H1 (cell line): ENCODE results near the gene GLDC. TPM values are rescaled to one million over a fixed set of nuclear protein-coding genes. Genes with fewer than 3 reads are reported as not detected.

Experiments used
- CTCF ChIA-PET: fragments of 300-600 bp; sonication (Branson Sonifier 250); formaldehyde crosslinking; loops from one replicate; lab custom pipeline; 2021; ENCODE audit not compliant: partially characterized antibody; lab: Charles Lee
- POLR2A ChIA-PET: fragments of 300-600 bp; sonication (Branson Sonifier 250); formaldehyde crosslinking; loops from one replicate; lab custom pipeline; 2021; ENCODE audit warnings: inconsistent platforms; ENCODE audit not compliant: partially characterized antibody; lab: Charles Lee
- DNase-seq, 2 experiments: peaks; one replicate each; pipeline versions ENCODE4 v3.0.0 to v3.0.0-alpha.2; 2010 to 2022; ENCODE audit warnings: low spot score in 2 of 2, low read depth in 1 of 2, mixed read lengths in 1 of 2
- FAIRE-seq: peaks from 2 replicates; lab custom pipeline; 2011; peaks lifted over from hg19 to GRCh38; lab: Jason Lieb, UNC
- H2AFZ ChIP-seq: 2 replicates; pipeline ENCODE4 v1.8.1; 2012; ENCODE audit warnings: low read length, inconsistent platforms
- H2AK5ac ChIP-seq: 2 replicates; pipeline ENCODE4 v1.6.1; 2013; ENCODE audit warnings: low read depth, low read length
- H2BK120ac ChIP-seq: replicated peaks from 2 replicates; pipeline ENCODE3; 2013; ENCODE audit warnings: low read depth, low read length, inconsistent platforms
- H2BK12ac ChIP-seq: 2 replicates; pipeline ENCODE4 v1.6.1; 2013; ENCODE audit warnings: low read depth, low read length
- H2BK15ac ChIP-seq: 2 replicates; pipeline ENCODE4 v1.6.1; 2013; ENCODE audit warnings: low read length
- H2BK20ac ChIP-seq: 2 replicates; pipeline ENCODE4 v1.6.1; 2013; ENCODE audit warnings: low read length
- H2BK5ac ChIP-seq: 2 replicates; pipeline ENCODE4 v1.6.1; 2013; ENCODE audit warnings: low read depth, low read length
- H3K14ac ChIP-seq: 2 replicates; pipeline ENCODE4 v1.6.1; 2013; ENCODE audit warnings: inconsistent platforms; ENCODE audit not compliant: insufficient read length
- H3K18ac ChIP-seq: 2 replicates; pipeline ENCODE4 v1.6.1; 2013; ENCODE audit warnings: low read length; ENCODE audit errors: extremely low read depth
- H3K23ac ChIP-seq: 2 replicates; pipeline ENCODE4 v1.6.1; 2013; ENCODE audit warnings: inconsistent platforms; ENCODE audit not compliant: insufficient read length
- H3K23me2 ChIP-seq: 2 replicates; pipeline ENCODE4 v1.6.1; 2013; ENCODE audit warnings: low read depth, low read length
- H3K27ac ChIP-seq: 2 replicates; pipeline ENCODE4 v1.6.1; 2011; ENCODE audit warnings: low read depth, low read length, inconsistent platforms
- H3K27me3 ChIP-seq, 4 experiments: replicated peaks in 1 of 4; 1 replicate in 1 of 4; 2 replicates in 3 of 4; pipeline versions ENCODE4 v1.6.1 to v1.8.1; 2011 to 2013; ENCODE audit warnings: low read length in 3 of 4, mild to moderate bottlenecking in 3 of 4, inconsistent platforms in 2 of 4, mixed read lengths in 2 of 4, moderate library complexity in 1 of 4; ENCODE audit not compliant: control insufficient read depth in 3 of 4, insufficient read depth in 3 of 4; ENCODE audit errors: extremely low read depth in 1 of 4
- H3K36me3 ChIP-seq, 4 experiments: 2 replicates each; pipeline versions ENCODE4 v1.6.1 to v1.8.1; 2011 to 2013; ENCODE audit warnings: mild to moderate bottlenecking in 4 of 4, low read length in 3 of 4, moderate library complexity in 2 of 4, control low read depth in 1 of 4, inconsistent platforms in 1 of 4; ENCODE audit not compliant: insufficient read depth in 4 of 4, control insufficient read depth in 2 of 4
- H3K4ac ChIP-seq: replicated peaks from 2 replicates; pipeline ENCODE3; 2013; ENCODE audit warnings: low read length, low read depth, mixed read lengths, inconsistent platforms; ENCODE audit not compliant: insufficient read length
- H3K4me1 ChIP-seq, 4 experiments: replicated peaks in 1 of 4; 1 replicate in 1 of 4; 2 replicates in 3 of 4; pipeline versions ENCODE4 v1.6.1 to v1.8.1; 2011 to 2013; ENCODE audit warnings: low read length in 3 of 4, inconsistent platforms in 2 of 4, mixed read lengths in 1 of 4; ENCODE audit not compliant: insufficient read depth in 4 of 4, control insufficient read depth in 3 of 4
- H3K4me2 ChIP-seq, 2 experiments: 2 replicates each; pipeline versions ENCODE4 v1.6.1 to v1.8.1; 2011 to 2013; ENCODE audit warnings: low read depth in 2 of 2, low read length in 2 of 2, control low read depth in 1 of 2, inconsistent platforms in 1 of 2, mild to moderate bottlenecking in 1 of 2; ENCODE audit not compliant: insufficient read depth in 1 of 2
- H3K4me3 ChIP-seq, 4 experiments: fragments of 200-600, 300-600 bp in 1 of 4; sonication (generic), shearing (Covaris generic), sonication (Bioruptor Twin) in 1 of 4; 2 replicates each; pipeline versions ENCODE4 v1.5.1 to v1.8.1; 2011 to 2016; ENCODE audit warnings: low read length in 4 of 4, low read depth in 3 of 4, control low read depth in 2 of 4, inconsistent platforms in 2 of 4, mild to moderate bottlenecking in 2 of 4, mixed read lengths in 1 of 4, moderate library complexity in 1 of 4; ENCODE audit not compliant: insufficient read depth in 2 of 4; ENCODE audit errors: extremely low read depth in 1 of 4
- H3K56ac ChIP-seq: replicated peaks from 2 replicates; pipeline ENCODE3; 2013; ENCODE audit warnings: low read depth, mild to moderate bottlenecking, mixed read lengths, low read length, inconsistent platforms; ENCODE audit not compliant: insufficient read length
- H3K79me1 ChIP-seq: 2 replicates; pipeline ENCODE4 v1.6.1; 2013; ENCODE audit warnings: low read depth, low read length, control low read depth
- H3K79me2 ChIP-seq, 2 experiments: 2 replicates each; pipeline versions ENCODE4 v1.6.1 to v1.8.1; 2012 to 2013; ENCODE audit warnings: low read length in 2 of 2, mild to moderate bottlenecking in 2 of 2, inconsistent platforms in 1 of 2; ENCODE audit not compliant: insufficient read depth in 2 of 2, control insufficient read depth in 1 of 2
- H3K9ac ChIP-seq, 4 experiments: replicated peaks in 1 of 4; 1 replicate in 1 of 4; 2 replicates in 3 of 4; pipeline versions ENCODE4 v1.6.1 to v1.8.1; 2011 to 2013; ENCODE audit warnings: low read depth in 3 of 4, low read length in 3 of 4, control low read depth in 2 of 4, mild to moderate bottlenecking in 2 of 4, moderate library complexity in 2 of 4, inconsistent platforms in 1 of 4; ENCODE audit errors: extremely low read depth in 1 of 4
- H3K9me3 ChIP-seq, 2 experiments: 2 replicates each; pipeline versions ENCODE4 v1.6.1 to v1.8.1; 2012 to 2013; ENCODE audit warnings: mild to moderate bottlenecking in 2 of 2, moderate library complexity in 2 of 2, control low read depth in 1 of 2, inconsistent platforms in 1 of 2, low read depth in 1 of 2, low read length in 1 of 2, mixed read lengths in 1 of 2; ENCODE audit not compliant: insufficient read depth in 2 of 2
- H4K20me1 ChIP-seq, 2 experiments: replicated peaks in 1 of 2; 2 replicates each; pipeline versions ENCODE3 to v1.8.1; 2011 to 2013; ENCODE audit warnings: inconsistent platforms in 2 of 2, low read length in 2 of 2, mild to moderate bottlenecking in 1 of 2; ENCODE audit not compliant: insufficient read depth in 2 of 2, control insufficient read depth in 1 of 2
- H4K5ac ChIP-seq: 2 replicates; pipeline ENCODE4 v1.6.1; 2013; ENCODE audit warnings: low read length, low read depth, mixed read lengths, inconsistent platforms; ENCODE audit not compliant: insufficient read length
- H4K8ac ChIP-seq: 2 replicates; pipeline ENCODE4 v1.8.0; 2013; ENCODE audit warnings: mild to moderate bottlenecking, moderate library complexity, low read length, inconsistent platforms; ENCODE audit not compliant: insufficient read depth; ENCODE audit errors: extremely low read depth
- H4K91ac ChIP-seq: replicated peaks from 2 replicates; pipeline ENCODE3; 2013; ENCODE audit warnings: low read length, mixed read lengths, inconsistent platforms; ENCODE audit not compliant: insufficient read length
- ATF2 ChIP-seq: IDR thresholded peaks from 2 replicates; pipeline ENCODE4 v1.6.1; 2012; ENCODE audit warnings: low read length, inconsistent platforms
- ATF3 ChIP-seq: IDR thresholded peaks from 2 replicates; pipeline ENCODE4 v1.6.1; 2011; ENCODE audit warnings: low read depth, mild to moderate bottlenecking, low read length; ENCODE audit not compliant: insufficient read depth
- EGR1 ChIP-seq: IDR thresholded peaks from 2 replicates; pipeline ENCODE4 v1.6.1; 2011; ENCODE audit warnings: low read depth, low read length, borderline replicate concordance
- RAD21 ChIP-seq, 2 experiments: IDR thresholded peaks in 1 of 2; conservative IDR thresholded peaks in 1 of 2; 2 replicates each; pipeline ENCODE4 v1.6.1; 2011; ENCODE audit warnings: low read depth in 2 of 2, low read length in 2 of 2, improper control_type of control experiment in 1 of 2, inconsistent platforms in 1 of 2, mild to moderate bottlenecking in 1 of 2, moderate library complexity in 1 of 2
- RFX5 ChIP-seq: IDR thresholded peaks from 2 replicates; pipeline ENCODE4 v1.6.1; 2011; ENCODE audit warnings: low read depth, low read length, improper control_type of control experiment, borderline replicate concordance
- TAF7 ChIP-seq: optimal IDR thresholded peaks from 2 replicates; pipeline ENCODE3; 2011; ENCODE audit warnings: low read depth, mild to moderate bottlenecking, inconsistent platforms, low read length, moderate library complexity, borderline replicate concordance
- TBP ChIP-seq: IDR thresholded peaks from 2 replicates; pipeline ENCODE4 v1.6.1; 2011; ENCODE audit warnings: low read depth, low read length, improper control_type of control experiment
- WGBS, 2 experiments: shearing (Covaris generic) in 1 of 2; methylation state at CpG; one replicate each; pipeline versions ENCODE4 v1.1.6 to v1.1.7; 2013 to 2015; ENCODE audit warnings: low lambda C conversion rate in 2 of 2, mixed read lengths in 2 of 2, inconsistent platforms in 1 of 2, low coverage in 1 of 2, missing lambda C conversion rate in 1 of 2; ENCODE audit not compliant: insufficient replicate concordance in 2 of 2, insufficient coverage in 1 of 2, insufficient read length in 1 of 2; ENCODE audit errors: extremely low coverage in 1 of 2, missing lambda C conversion rate in 1 of 2; 5-methylcytosine and 5-hydroxymethylcytosine counted together
- polyA plus RNA-seq, 7 experiments: library from polyadenylated mRNA; depleted of rRNA in 3 of 7; stranded (reverse) in 5 of 7; unstranded in 2 of 7; fragments of >200 nt in 5 of 7; fragments of 200-250 nt in 2 of 7; gene quantifications; 1 replicate in 5 of 7; 2 replicates in 1 of 7; 4 replicates in 1 of 7; pipeline versions ENCODE4 v1.2.1 to v1.2.3, GENCODE V29; 2011 to 2013; ENCODE audit warnings: missing spikeins in 2 of 7, mixed read lengths in 2 of 7
- total RNA-seq: library from RNA; stranded (reverse); fragmentation: NEBNext Ultra II Directional; extraction: Animal tissue kit (Norgen Biotek cat#: 25700); gene quantifications from 2 replicates; pipeline ENCODE4 v1.2.1, GENCODE V29; 2021

GLDC gene
- total and polyA plus RNA-seq, 2 of the 8 experiments (the other 6 are each of a cell fraction or from before 2014, with no cell fraction given), result 48.8 to 101 TPM

GRCh38 chr9:6625363-6625762 lies 20.2 kb downstream of the GLDC start:
- H3K4me1 ChIP-seq, result peaks cover 0 to 2% (median under 1%) of the 10 kb centered on the region in 4 experiments; a peak in 4 of 7 replicates
- no peak overlapping the region for H4K91ac ChIP-seq
- H3K14ac ChIP-seq, result no peak overlapping the region
- H3K36me3 ChIP-seq, result peaks cover 0 to 8% (median 3%) of the 10 kb centered on the region in 4 experiments; a peak in 2 of 8 replicates
- H2BK20ac ChIP-seq, result no peak overlapping the region
- peaks cover 2% of the 10 kb centered on the region in 2 experiments for H4K20me1 ChIP-seq
- no peak overlapping the region for H3K9ac ChIP-seq
- no peak overlapping the region for H3K27ac ChIP-seq
- H3K23me2 ChIP-seq, result no peaks in the 10 kb centered on the region; the same call in 1 of the 2 replicates
- no peak overlapping the region for H3K4me2 ChIP-seq
- H3K23ac ChIP-seq, result no peak overlapping the region
- H3K18ac ChIP-seq, result no peak overlapping the region
- H3K27me3 ChIP-seq, result no peaks in the 10 kb centered on the region
- no peak overlapping the region for H4K8ac ChIP-seq
- no peak overlapping the region for H3K56ac ChIP-seq
- WGBS, 2 experiments, result 90% methylated on average over 2 of the region's 2 CpGs; no CpG with 5 or more reads in 1 of the 2 experiments
- no peak overlapping the region for H2AK5ac ChIP-seq
- H2AFZ ChIP-seq, result no peak overlapping the region
- peaks cover 5% of the 10 kb centered on the region; the same call in 1 of the 2 replicates for H3K79me1 ChIP-seq
- DNase-seq (no peak), FAIRE-seq (no peak)
- H3K9me3 ChIP-seq, result peaks cover 0 to 17% of the 10 kb centered on the region in 2 experiments; a peak in 1 of 4 replicates
- no peak overlapping the region for H3K4ac ChIP-seq
- no peak overlapping the region for H3K4me3 ChIP-seq
- H3K79me2 ChIP-seq, result peaks cover 0 to 42% of the 10 kb centered on the region in 2 experiments; a peak in 2 of 4 replicates
- H4K5ac ChIP-seq, result no peak overlapping the region
- no peak overlapping the region for H2BK12ac ChIP-seq
- H2BK15ac ChIP-seq, result no peak overlapping the region
- H2BK120ac ChIP-seq, result no peak overlapping the region
- POLR2A ChIA-PET, result interaction anchor here (1.0 kb wide), 1 partner anchor 49 kb away, joined by 3 read pairs; no protein-coding TSS in a partner anchor
- H2BK5ac ChIP-seq, result no peak overlapping the region
- CTCF ChIA-PET, result interaction anchor here (1.1 to 2.1 kb wide), 2 partner anchors 14 to 46 kb away, joined by 3 to 9 read pairs; no protein-coding TSS in a partner anchor
- TF ChIP-seq RAD21 (IDR thresholded peaks at IDR 0.05 in 1 of 2, conservative IDR thresholded peaks at IDR 0.05 in 1 of 2; ENCODE audit: low read depth in 2 of 2, low read length in 2 of 2) (no peak), TAF7 (no peak), EGR1 (no peak), RFX5 (no peak), TBP (no peak), ATF3 (no peak), ATF2 (no peak)
